ENCODE measurements around the gene PAOX. TPM values are rescaled to one million over a fixed set of nuclear protein-coding genes. Genes with fewer than 3 reads are reported as not detected.

Gene PAOX
- total and polyA plus RNA-seq, 9 of the 15 experiments (the other 6 are each of a cell fraction or from before 2014, with no cell fraction given), result 0.80 to 6.4 (median 2.6) TPM

DNA sequence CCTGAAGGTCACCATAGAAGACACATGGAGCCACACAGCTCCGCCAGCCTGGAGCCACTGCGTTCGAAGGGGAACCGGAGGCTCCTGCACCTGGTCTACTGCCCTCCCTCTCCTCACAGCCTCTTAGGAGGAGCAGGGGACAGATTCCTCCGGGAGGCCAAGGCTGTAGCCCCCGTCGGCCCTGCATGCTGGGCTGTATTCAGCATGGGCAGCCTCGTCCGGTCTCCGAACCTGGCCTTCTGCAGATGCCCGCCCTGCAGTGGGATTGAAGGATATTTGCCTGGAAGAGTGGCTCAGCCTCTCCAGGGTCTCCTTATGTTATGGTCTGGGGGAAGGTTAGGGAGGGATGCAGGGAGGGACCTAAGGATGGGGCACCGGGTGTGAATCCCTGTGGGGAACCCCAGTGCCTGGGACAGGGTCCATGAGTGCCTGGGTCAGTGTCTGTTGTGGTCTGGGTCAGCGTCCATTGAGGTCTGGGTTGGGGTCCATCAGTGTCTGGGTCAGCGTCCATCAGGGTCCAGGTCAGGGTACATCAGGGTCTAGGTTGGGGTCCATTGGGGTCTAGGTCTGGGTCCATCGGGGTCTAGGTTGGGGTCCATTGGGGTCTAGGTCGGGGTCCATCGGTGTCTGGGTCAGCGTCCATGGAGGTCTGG, 61.7 kb downstream of the PAOX start:
- no TSS peak for BruUV-seq (replicated peaks)
- Histone ChIP-seq H4K20me1 (replicated peaks; ENCODE audit: control insufficient read depth, insufficient read depth, low read length) (no peaks in the 10 kb centered on the region), H3K9ac (ENCODE audit: insufficient read depth in 1 of 2, low read depth in 2 of 2, low read length in 2 of 2) (no peak overlapping the region; a peak in 1 of 4 replicates), H2AFZ (ENCODE audit: low read depth, low read length) (no peak overlapping the region), H3K4me1 (replicated peaks in 1 of 2; ENCODE audit: control insufficient read depth in 2 of 2, insufficient read depth in 2 of 2, low read length in 2 of 2) (peaks cover 0 to 10% of the 10 kb centered on the region in 2 experiments; a peak in 1 of 5 replicates), H3K4me2 (ENCODE audit: insufficient read depth, low read length) (no peak overlapping the region), H3K9me3 (replicated peaks; ENCODE audit: control insufficient read depth, insufficient read depth, low read depth, low read length) (0 out of 2 replicates have a peak, but pooled peaks cover 2% of the 10 kb centered on the region), H3K9me1 (ENCODE audit: control insufficient read depth, insufficient read depth, low read length) (no peaks in the 10 kb centered on the region), H3K27me3 (ENCODE audit: control insufficient read depth in 2 of 2, insufficient read depth in 2 of 2, low read length in 2 of 2) (peaks cover 0 to 7% of the 10 kb centered on the region in 2 experiments; a peak in 1 of 5 replicates), H3K27ac (ENCODE audit: extremely low read depth, low read depth, low read length) (no peak overlapping the region), H3K36me3 (ENCODE audit: control insufficient read depth, insufficient read depth, low read length) (no peaks in the 10 kb centered on the region), H3K79me2 (ENCODE audit: control insufficient read depth, insufficient read depth, low read length) (no peaks in the 10 kb centered on the region), H3K4me3 (no peak overlapping the region)
- DNase-seq (ENCODE audit: extremely low read depth in 1 of 4, low spot score in 3 of 4) (no peak), FAIRE-seq (no peak), ATAC-seq (no peak)
- POLR2A ChIA-PET, result no interaction called here
- intact Hi-C loops (cut with micrococcal nuclease) (loop anchor here (5.0 kb wide), 1 partner anchor 113 kb away; no protein-coding TSS in a partner anchor), in situ Hi-C loops (cut with MboI) (no loop called here)
- CTCF ChIA-PET (ENCODE audit: low intra/inter-chr PET ratio), result no interaction called here
- 25% methylated on average over 13 of the region's 18 CpGs for WGBS (ENCODE audit: insufficient coverage, low coverage, missing lambda C conversion rate)
- TF ChIP-seq ZEB2 (IDR thresholded peaks at IDR 0.05), result no peak
- no peak for TF ChIP-seq KLF16 (IDR thresholded peaks at IDR 0.05)

Small RNAs within 50 kb of the gene (microRNA-seq; reads per million reads assigned to microRNA genes)
- 14.4 reads per million, percentile 61 among the genes with 10 or more reads in this experiment for gene MIR3944 (ENCODE audit: borderline microRNAs expressed)

Small RNAs within 50 kb of the gene (small RNA-seq; reads per million reads assigned to genes)
- not detected for gene AL360181.4
- not detected for gene BANF1P2
- gene MIR3944, result 0.88 reads per million, percentile 53 among the genes with 10 or more reads in this experiment

Other genes with a start within 250 kb of the PAOX start
Only the 7 nearest of the 16 such genes appear.
- 36.3 and 44.4 TPM in 2 replicates for gene ZNF511, start 70.3 kb upstream of the PAOX start, total RNA-seq (2014; rRNA removed)
- gene ZNF511, start 70.3 kb upstream of the PAOX start, total RNA-seq (2014; rRNA removed; fragmentation: Illumina TruSeq; extraction: Trizol), result 19.2 and 24.5 TPM in 2 replicates
- gene ZNF511, start 70.3 kb upstream of the PAOX start, total RNA-seq (2015; rRNA removed; fragmentation: Illumina TruSeq; extraction: Trizol), result 46.6 and 48.8 TPM in 2 replicates
- gene ZNF511, start 70.3 kb upstream of the PAOX start, total RNA-seq (2021), result 69.3 and 72.9 TPM in 2 replicates
- 37.3 and 40.1 TPM in 2 replicates for gene ZNF511, start 70.3 kb upstream of the PAOX start, polyA plus RNA-seq (2011; rRNA removed)
- gene ZNF511, start 70.3 kb upstream of the PAOX start, polyA plus RNA-seq (2014; fragmentation: Illumina TruSeq; extraction: Trizol), result 47.2 and 51.8 TPM in 2 replicates
- gene ZNF511, start 70.3 kb upstream of the PAOX start, polyA plus RNA-seq (2014; fragmentation: Nextera tagmentation; extraction: Ambion mirVana), result 1 to 10 TPM in 1 of 2 experiments, under 1 TPM in 1; 0.61 to 3.7 TPM
- gene ZNF511, start 70.3 kb upstream of the PAOX start, polyA plus RNA-seq (2014; rRNA removed), result 57.4 TPM in 2 replicates
- 0.04 TPM in 1 of 2 replicates, not detected in the other for gene CALY, start 42.4 kb upstream of the PAOX start, total RNA-seq (2014; rRNA removed)
- gene CALY, start 42.4 kb upstream of the PAOX start, total RNA-seq (2014; rRNA removed; fragmentation: Illumina TruSeq; extraction: Trizol), result not detected in 2 replicates
- not detected in 2 replicates for gene CALY, start 42.4 kb upstream of the PAOX start, total RNA-seq (2015; rRNA removed; fragmentation: Illumina TruSeq; extraction: Trizol)
- gene CALY, start 42.4 kb upstream of the PAOX start, total RNA-seq (2021), result not detected in 2 replicates
- gene CALY, start 42.4 kb upstream of the PAOX start, polyA plus RNA-seq (2011; rRNA removed), result not detected in 2 replicates
- gene CALY, start 42.4 kb upstream of the PAOX start, polyA plus RNA-seq (2014; fragmentation: Illumina TruSeq; extraction: Trizol), result not detected in 2 replicates
- gene CALY, start 42.4 kb upstream of the PAOX start, polyA plus RNA-seq (2014; fragmentation: Nextera tagmentation; extraction: Ambion mirVana), result not detected
- gene CALY, start 42.4 kb upstream of the PAOX start, polyA plus RNA-seq (2014; rRNA removed), result not detected in 2 replicates
- gene PRAP1, start 31.9 kb upstream of the PAOX start, total RNA-seq (2014; rRNA removed), result not detected in 2 replicates
- not detected in 2 replicates for gene PRAP1, start 31.9 kb upstream of the PAOX start, total RNA-seq (2014; rRNA removed; fragmentation: Illumina TruSeq; extraction: Trizol)
- not detected in 2 replicates for gene PRAP1, start 31.9 kb upstream of the PAOX start, total RNA-seq (2015; rRNA removed; fragmentation: Illumina TruSeq; extraction: Trizol)
- gene PRAP1, start 31.9 kb upstream of the PAOX start, total RNA-seq (2021), result not detected in 2 replicates
- not detected in 2 replicates for gene PRAP1, start 31.9 kb upstream of the PAOX start, polyA plus RNA-seq (2011; rRNA removed)
- gene PRAP1, start 31.9 kb upstream of the PAOX start, polyA plus RNA-seq (2014; fragmentation: Illumina TruSeq; extraction: Trizol), result not detected in 2 replicates
- gene PRAP1, start 31.9 kb upstream of the PAOX start, polyA plus RNA-seq (2014; fragmentation: Nextera tagmentation; extraction: Ambion mirVana), result not detected
- gene PRAP1, start 31.9 kb upstream of the PAOX start, polyA plus RNA-seq (2014; rRNA removed), result 0.16 TPM in 1 of 2 replicates, not detected in the other
- 89.7 and 91.1 TPM in 2 replicates for gene FUOM, start 21.2 kb upstream of the PAOX start, total RNA-seq (2014; rRNA removed)
- 8.6 and 14.0 TPM in 2 replicates for gene FUOM, start 21.2 kb upstream of the PAOX start, total RNA-seq (2014; rRNA removed; fragmentation: Illumina TruSeq; extraction: Trizol)
- gene FUOM, start 21.2 kb upstream of the PAOX start, total RNA-seq (2015; rRNA removed; fragmentation: Illumina TruSeq; extraction: Trizol), result 26.7 and 27.0 TPM in 2 replicates
- 47.8 and 61.2 TPM in 2 replicates for gene FUOM, start 21.2 kb upstream of the PAOX start, total RNA-seq (2021)
- gene FUOM, start 21.2 kb upstream of the PAOX start, polyA plus RNA-seq (2011; rRNA removed), result 27.4 and 31.3 TPM in 2 replicates
- 20.4 and 34.6 TPM in 2 replicates for gene FUOM, start 21.2 kb upstream of the PAOX start, polyA plus RNA-seq (2014; fragmentation: Illumina TruSeq; extraction: Trizol)
- gene FUOM, start 21.2 kb upstream of the PAOX start, polyA plus RNA-seq (2014; fragmentation: Nextera tagmentation; extraction: Ambion mirVana), result 10 to 100 TPM in 1 of 2 experiments, 1 to 10 TPM in 1; 1.8 to 14.4 TPM
- 96.1 and 108 TPM in 2 replicates for gene FUOM, start 21.2 kb upstream of the PAOX start, polyA plus RNA-seq (2014; rRNA removed)
- gene ECHS1, start 5.9 kb upstream of the PAOX start, total RNA-seq (2014; rRNA removed), result 69.5 and 74.3 TPM in 2 replicates
- 43.1 and 46.5 TPM in 2 replicates for gene ECHS1, start 5.9 kb upstream of the PAOX start, total RNA-seq (2014; rRNA removed; fragmentation: Illumina TruSeq; extraction: Trizol)
- gene ECHS1, start 5.9 kb upstream of the PAOX start, total RNA-seq (2015; rRNA removed; fragmentation: Illumina TruSeq; extraction: Trizol), result 48.4 and 49.3 TPM in 2 replicates
- 85.3 and 89.5 TPM in 2 replicates for gene ECHS1, start 5.9 kb upstream of the PAOX start, total RNA-seq (2021)
- 16.6 and 23.5 TPM in 2 replicates for gene ECHS1, start 5.9 kb upstream of the PAOX start, polyA plus RNA-seq (2011; rRNA removed)
- gene ECHS1, start 5.9 kb upstream of the PAOX start, polyA plus RNA-seq (2014; fragmentation: Illumina TruSeq; extraction: Trizol), result 67.1 and 68.1 TPM in 2 replicates
- 100 to 1,000 TPM in 1 of 2 experiments, 10 to 100 TPM in 1; 98.8 to 100 TPM for gene ECHS1, start 5.9 kb upstream of the PAOX start, polyA plus RNA-seq (2014; fragmentation: Nextera tagmentation; extraction: Ambion mirVana)
- 37.4 and 38.0 TPM in 2 replicates for gene ECHS1, start 5.9 kb upstream of the PAOX start, polyA plus RNA-seq (2014; rRNA removed)
- gene MTG1, start 14.9 kb downstream of the PAOX start, total RNA-seq (2014; rRNA removed), result 11.6 and 16.9 TPM in 2 replicates
- 10.1 and 13.8 TPM in 2 replicates for gene MTG1, start 14.9 kb downstream of the PAOX start, total RNA-seq (2014; rRNA removed; fragmentation: Illumina TruSeq; extraction: Trizol)
- gene MTG1, start 14.9 kb downstream of the PAOX start, total RNA-seq (2015; rRNA removed; fragmentation: Illumina TruSeq; extraction: Trizol), result 13.8 and 15.4 TPM in 2 replicates
- gene MTG1, start 14.9 kb downstream of the PAOX start, total RNA-seq (2021), result 18.1 and 18.2 TPM in 2 replicates
- 24.1 and 27.1 TPM in 2 replicates for gene MTG1, start 14.9 kb downstream of the PAOX start, polyA plus RNA-seq (2011; rRNA removed)
- 19.5 and 22.1 TPM in 2 replicates for gene MTG1, start 14.9 kb downstream of the PAOX start, polyA plus RNA-seq (2014; fragmentation: Illumina TruSeq; extraction: Trizol)
- 1 to 10 TPM; 2.8 to 3.0 TPM for gene MTG1, start 14.9 kb downstream of the PAOX start, polyA plus RNA-seq (2014; fragmentation: Nextera tagmentation; extraction: Ambion mirVana)
- 23.0 and 28.2 TPM in 2 replicates for gene MTG1, start 14.9 kb downstream of the PAOX start, polyA plus RNA-seq (2014; rRNA removed)
- not detected in 2 replicates for gene SPRN, start 45.4 kb downstream of the PAOX start, total RNA-seq (2014; rRNA removed)
- not detected in 2 replicates for gene SPRN, start 45.4 kb downstream of the PAOX start, total RNA-seq (2014; rRNA removed; fragmentation: Illumina TruSeq; extraction: Trizol)
- not detected in 2 replicates for gene SPRN, start 45.4 kb downstream of the PAOX start, total RNA-seq (2015; rRNA removed; fragmentation: Illumina TruSeq; extraction: Trizol)
- gene SPRN, start 45.4 kb downstream of the PAOX start, total RNA-seq (2021), result not detected in 2 replicates
- gene SPRN, start 45.4 kb downstream of the PAOX start, polyA plus RNA-seq (2011; rRNA removed), result not detected in 2 replicates
- gene SPRN, start 45.4 kb downstream of the PAOX start, polyA plus RNA-seq (2014; fragmentation: Illumina TruSeq; extraction: Trizol), result not detected in 2 replicates
- gene SPRN, start 45.4 kb downstream of the PAOX start, polyA plus RNA-seq (2014; fragmentation: Nextera tagmentation; extraction: Ambion mirVana), result under 1 TPM in 1 of 2 experiments, not detected in 1; 0.04 TPM
- not detected in 2 replicates for gene SPRN, start 45.4 kb downstream of the PAOX start, polyA plus RNA-seq (2014; rRNA removed)

Measured in K562 (cell line).